Smooth muscle cell (in vitro differentiated cells): ENCODE measurements around the gene RIN3. TPM values are rescaled to one million over a fixed set of nuclear protein-coding genes. Genes with fewer than 3 reads are reported as not detected.

Experiments used
- DNase-seq: peaks from one replicate; lab custom pipeline; 2025; ENCODE audit not compliant: unreplicated experiment; lab: John Stamatoyannopoulos, UW
- H2AFZ ChIP-seq: fragments of 200-600 bp; sonication (generic); 2 replicates; pipeline ENCODE4 v1.6.0; 2016; ENCODE audit warnings: antibody characterized with exemption, low read depth, mild to moderate bottlenecking
- H3F3A ChIP-seq: fragments of 200-600 bp; sonication (generic); 2 replicates; pipeline ENCODE4 v1.6.0; 2017; ENCODE audit warnings: antibody characterized with exemption, low read depth
- H3K27ac ChIP-seq: fragments of 200-600 bp; sonication (generic); 2 replicates; pipeline ENCODE4 v1.5.1; 2016; ENCODE audit warnings: low read depth, mild to moderate bottlenecking
- H3K27me3 ChIP-seq: fragments of 200-600 bp; sonication (generic); 2 replicates; pipeline ENCODE4 v1.6.1; 2016; ENCODE audit warnings: low read depth, mild to moderate bottlenecking
- H3K36me3 ChIP-seq: fragments of 200-600 bp; sonication (generic); 2 replicates; pipeline ENCODE4 v1.5.1; 2016; ENCODE audit warnings: low read depth
- H3K4me1 ChIP-seq: fragments of 200-600 bp; sonication (generic); 2 replicates; pipeline ENCODE4 v1.5.1; 2016; ENCODE audit warnings: low read depth
- H3K4me2 ChIP-seq: fragments of 200-600 bp; sonication (generic); 2 replicates; pipeline ENCODE4 v1.6.0; 2016; ENCODE audit warnings: mild to moderate bottlenecking
- H3K4me3 ChIP-seq: fragments of 200-600 bp; sonication (generic); 2 replicates; pipeline ENCODE4 v1.5.1; 2016; ENCODE audit warnings: mild to moderate bottlenecking
- H3K79me2 ChIP-seq: fragments of 200-600 bp; sonication (generic); 2 replicates; pipeline ENCODE4 v1.6.0; 2016; ENCODE audit warnings: low read depth, mild to moderate bottlenecking
- H3K9ac ChIP-seq: fragments of 200-600 bp; sonication (generic); 2 replicates; pipeline ENCODE4 v1.6.0; 2016; ENCODE audit warnings: low read depth
- H3K9me3 ChIP-seq: fragments of 200-600 bp; sonication (generic); replicated peaks from 2 replicates; pipeline ENCODE4 v1.5.1; 2016; ENCODE audit warnings: low read depth
- H4K20me1 ChIP-seq: fragments of 200-600 bp; sonication (generic); 2 replicates; pipeline ENCODE4 v1.6.0; 2016; ENCODE audit warnings: low read depth
- CTCF ChIP-seq: fragments of 200-600 bp; sonication (generic); IDR thresholded peaks from 2 replicates; pipeline ENCODE4 v1.5.1; 2017; ENCODE audit warnings: borderline replicate concordance, mild to moderate bottlenecking, antibody characterized with exemption; ENCODE audit not compliant: insufficient read depth, poor library complexity, severe bottlenecking
- WGBS: methylation state at CpG from one replicate; pipeline ENCODE4 v1.1.7; 2016; ENCODE audit warnings: low lambda C conversion rate; 5-methylcytosine and 5-hydroxymethylcytosine counted together
- polyA plus RNA-seq: library from polyadenylated mRNA; unstranded; fragments of >200 nt; fragmentation: Nextera tagmentation; extraction: Ambion mirVana; gene quantifications from 2 replicates; pipeline ENCODE4 v1.2.1, GENCODE V29; 2016
- total RNA-seq: library from RNA; depleted of rRNA; stranded (reverse); fragments of >200 nt; gene quantifications from 2 replicates; pipeline ENCODE4 v1.2.3, GENCODE V29; 2014

Gene RIN3
- total and polyA plus RNA-seq, 2 experiments from 2014 or later = 2.7 to 3.8 TPM

GRCh38 chr14:92527721-92528120 is 14.1 kb downstream of the RIN3 start:
- H3K4me1 ChIP-seq = no peaks in the 10 kb centered on the region

GRCh38 chr14:92528486-92529100 is 15.0 kb downstream of the RIN3 start:
- no peaks in the 10 kb centered on the region for H3K79me2 ChIP-seq
- H3K27me3 ChIP-seq = no peaks in the 10 kb centered on the region
- no peak overlapping the region for H3K9ac ChIP-seq
- 96% methylated on average over 14 of the region's 14 CpGs for WGBS
- no peak for TF ChIP-seq CTCF
- peaks cover 7% of the 10 kb centered on the region for H4K20me1 ChIP-seq
- H3K36me3 ChIP-seq = no peaks in the 10 kb centered on the region
- no peak overlapping the region for H3K4me3 ChIP-seq
- no peaks in the 10 kb centered on the region for H3K9me3 ChIP-seq
- no peaks in the 10 kb centered on the region for H3F3A ChIP-seq
- no peak overlapping the region for H3K27ac ChIP-seq
- DNase-seq = no peak
- no peaks in the 10 kb centered on the region for H3K4me1 ChIP-seq
- no peak overlapping the region for H3K4me2 ChIP-seq
- H2AFZ ChIP-seq = no peak overlapping the region

More at GRCh38 chr14:92527721-92528120, 14.1 kb downstream of the RIN3 start:
- H4K20me1 ChIP-seq = peaks cover 7% of the 10 kb centered on the region
- DNase-seq = no peak
- no peaks in the 10 kb centered on the region for H3K9me3 ChIP-seq
- TF ChIP-seq CTCF = no peak
- H3K4me2 ChIP-seq = no peak overlapping the region
- no peaks in the 10 kb centered on the region for H3K79me2 ChIP-seq
- H3K27ac ChIP-seq = no peak overlapping the region
- H3K9ac ChIP-seq = no peak overlapping the region
- no peaks in the 10 kb centered on the region for H3F3A ChIP-seq
- H3K27me3 ChIP-seq = no peaks in the 10 kb centered on the region
- no peak overlapping the region for H2AFZ ChIP-seq
- no peak overlapping the region for H3K4me3 ChIP-seq
- 78% methylated on average over 14 of the region's 14 CpGs for WGBS
- H3K36me3 ChIP-seq = no peaks in the 10 kb centered on the region

- Histone ChIP-seq H3K36me3 (no peaks in the 10 kb centered on the region), H3K4me1 (no peaks in the 10 kb centered on the region), H3K27me3 (no peaks in the 10 kb centered on the region), H2AFZ (no peak overlapping the region), H4K20me1 (peaks cover 7% of the 10 kb centered on the region), H3K27ac (no peak overlapping the region), H3K9ac (no peak overlapping the region), H3K4me2 (no peak overlapping the region), H3F3A (no peaks in the 10 kb centered on the region), H3K4me3 (no peak overlapping the region), H3K9me3 (no peaks in the 10 kb centered on the region), H3K79me2 (no peaks in the 10 kb centered on the region)
- DNase-seq = no peak
- WGBS = 84% methylated on average over 4 of the region's 4 CpGs
- TF ChIP-seq CTCF = no peak
Measured at GRCh38 chr14:92529903-92530302, 16.3 kb downstream of the RIN3 start.

- Histone ChIP-seq H2AFZ (no peak overlapping the region), H3K9ac (no peak overlapping the region), H3K4me3 (no peak overlapping the region), H3K36me3 (no peaks in the 10 kb centered on the region), H3K79me2 (no peaks in the 10 kb centered on the region), H3K4me2 (no peak overlapping the region), H3K9me3 (no peaks in the 10 kb centered on the region), H4K20me1 (peaks cover 11% of the 10 kb centered on the region), H3K4me1 (no peaks in the 10 kb centered on the region), H3K27ac (no peak overlapping the region), H3K27me3 (no peaks in the 10 kb centered on the region), H3F3A (peaks cover 6% of the 10 kb centered on the region)
- WGBS = 95% methylated on average over 15 of the region's 16 CpGs
- TF ChIP-seq CTCF = no peak
- no peak for DNase-seq
Measured at GRCh38 chr14:92531106-92531873, 17.7 kb downstream of the RIN3 start.
